Neutrophil (primary cell): Measurements from ENCODE around the gene MERTK.

Experiments used
- H3K27ac ChIP-seq: fragments of 200-600 bp; sonication (generic); 2 replicates; pipeline ENCODE4 v1.5.1; 2016; ENCODE audit warnings: mild to moderate bottlenecking, moderate library complexity
- H3K27me3 ChIP-seq: fragments of 200-600 bp; sonication (generic); 2 replicates; pipeline ENCODE4 v1.6.0; 2016; ENCODE audit warnings: mild to moderate bottlenecking
- H3K36me3 ChIP-seq: fragments of 200-600 bp; sonication (generic); 2 replicates; pipeline ENCODE4 v1.5.1; 2017
- H3K4me1 ChIP-seq, 2 experiments: fragments of 200-600 bp in 1 of 2; sonication (generic) in 1 of 2; 1 replicate in 1 of 2; 2 replicates in 1 of 2; pipeline versions ENCODE4 v1.5.1 to v1.6.1; 2013 to 2016; ENCODE audit warnings: low read depth in 1 of 2, low read length in 1 of 2, mild to moderate bottlenecking in 1 of 2, moderate library complexity in 1 of 2; ENCODE audit not compliant: control insufficient read depth in 1 of 2, insufficient read depth in 1 of 2
- H3K4me3 ChIP-seq, 2 experiments: fragments of 200-600 bp in 1 of 2; sonication (generic) in 1 of 2; 1 replicate in 1 of 2; 2 replicates in 1 of 2; pipeline ENCODE4 v1.5.1; 2013 to 2016; ENCODE audit warnings: low read depth in 1 of 2, low read length in 1 of 2, mild to moderate bottlenecking in 1 of 2, moderate library complexity in 1 of 2
- H3K9me3 ChIP-seq: fragments of 200-600 bp; sonication (generic); 2 replicates; pipeline ENCODE4 v1.5.1; 2016
- CTCF ChIP-seq: fragments of 200-600 bp; sonication (generic); IDR thresholded peaks from 2 replicates; pipeline ENCODE4 v1.5.1; 2016; ENCODE audit warnings: antibody characterized with exemption

Gene MERTK

GRCh38 chr2:112021781-112022231 lies 123.4 kb downstream of the MERTK start:
- no peak for TF ChIP-seq CTCF
- Histone ChIP-seq H3K9me3 (no peaks in the 10 kb centered on the region), H3K27me3 (no peaks in the 10 kb centered on the region), H3K4me3 (no peak overlapping the region), H3K36me3 (no peaks in the 10 kb centered on the region), H3K4me1 (no peaks in the 10 kb centered on the region), H3K27ac (no peak overlapping the region)

GRCh38 chr2:112023707-112024106 lies 125.3 kb downstream of the MERTK start:
- H3K9me3 ChIP-seq = no peaks in the 10 kb centered on the region

GRCh38 chr2:112024231-112024630 lies 125.8 kb downstream of the MERTK start:
- Histone ChIP-seq H3K36me3 (no peaks in the 10 kb centered on the region), H3K27me3 (no peaks in the 10 kb centered on the region), H3K4me3 (no peak overlapping the region), H3K27ac (no peak overlapping the region), H3K9me3 (no peaks in the 10 kb centered on the region), H3K4me1 (no peaks in the 10 kb centered on the region)
- TF ChIP-seq CTCF = no peak

More at GRCh38 chr2:112023707-112024106, 125.3 kb downstream of the MERTK start:
- H3K27ac ChIP-seq = no peak overlapping the region
- H3K36me3 ChIP-seq = no peaks in the 10 kb centered on the region
- H3K27me3 ChIP-seq = no peaks in the 10 kb centered on the region
- no peaks in the 10 kb centered on the region for H3K4me1 ChIP-seq
- no peak for TF ChIP-seq CTCF
- H3K4me3 ChIP-seq = no peak overlapping the region

- no peak for TF ChIP-seq CTCF
- Histone ChIP-seq H3K27ac (no peak overlapping the region), H3K9me3 (no peaks in the 10 kb centered on the region), H3K36me3 (no peaks in the 10 kb centered on the region), H3K4me3 (no peak overlapping the region), H3K4me1 (no peaks in the 10 kb centered on the region), H3K27me3 (no peaks in the 10 kb centered on the region)
Measured at GRCh38 chr2:112024896-112025491, 126.6 kb downstream of the MERTK start.

GRCh38 chr2:112026509-112026908 lies 128.1 kb downstream of the MERTK start:
- Histone ChIP-seq H3K4me1 (peaks cover 0 to 2% of the 10 kb centered on the region in 2 experiments), H3K4me3 (no peak overlapping the region), H3K9me3 (no peaks in the 10 kb centered on the region), H3K27ac (no peak overlapping the region), H3K27me3 (no peaks in the 10 kb centered on the region), H3K36me3 (no peaks in the 10 kb centered on the region)
- TF ChIP-seq CTCF = no peak
